LNCaP clone FGC (cell line): ENCODE data around the gene TERB2.
"Not testable (repeated sequence)": the region's sequence is repeated elsewhere in the genome, so short reads cannot be mapped to it uniquely, and the experiment has no call there.

ENCODE experiments used
- DNase-seq: peaks from one replicate; pipeline ENCODE4 v3.0.0-alpha.2; 2011; ENCODE audit warnings: low read depth
- H3K4me3 ChIP-seq: 2 replicates; pipeline ENCODE4 v1.5.1; 2011; ENCODE audit warnings: mild to moderate bottlenecking, low read depth, low read length, control low read depth
- CTCF ChIP-seq: IDR thresholded peaks from 2 replicates; pipeline ENCODE4 v1.5.1; 2012; ENCODE audit warnings: mild to moderate bottlenecking; ENCODE audit not compliant: control insufficient read depth, insufficient read depth; ENCODE audit errors: extremely low read depth

The TERB2 gene

GRCh38 chr15:44971036-44971435 lies 14.5 kb downstream of the TERB2 start:
- TF ChIP-seq CTCF = no peak
- H3K4me3 ChIP-seq = no peak overlapping the region
- no peak for DNase-seq

GRCh38 chr15:44976183-44976582 lies 19.7 kb downstream of the TERB2 start:
- not testable (repeated sequence) for DNase-seq, H3K4me3 ChIP-seq

GRCh38 chr15:44977781-44978180 lies 21.3 kb downstream of the TERB2 start:
- not testable (repeated sequence) for DNase-seq, H3K4me3 ChIP-seq

- not testable (repeated sequence) for DNase-seq, H3K4me3 ChIP-seq
These were observed 23.3 kb downstream of the TERB2 start for GRCh38 chr15:44979617-44980339.

- not testable (repeated sequence) for DNase-seq, H3K4me3 ChIP-seq
These were observed 27.7 kb downstream of the TERB2 start for GRCh38 chr15:44984144-44984543.

- H3K4me3 ChIP-seq, DNase-seq: not testable (repeated sequence)
These were observed 30.0 kb downstream of the TERB2 start for GRCh38 chr15:44986346-44987055.

- DNase-seq, H3K4me3 ChIP-seq: not testable (repeated sequence)
These were observed 31.2 kb downstream of the TERB2 start for GRCh38 chr15:44987711-44988110.

GRCh38 chr15:44988184-44988869 lies 31.8 kb downstream of the TERB2 start:
- not testable (repeated sequence) for DNase-seq

GRCh38 chr15:44988870-44989219 lies 32.4 kb downstream of the TERB2 start:
- not testable (repeated sequence) for DNase-seq, H3K4me3 ChIP-seq

More at GRCh38 chr15:44988184-44988869, 31.8 kb downstream of the TERB2 start:
- not testable (repeated sequence) for H3K4me3 ChIP-seq

- H3K4me3 ChIP-seq, DNase-seq: not testable (repeated sequence)
These were observed 41.1 kb downstream of the TERB2 start for GRCh38 chr15:44997632-44998031.

GRCh38 chr15:44999105-44999504 lies 42.6 kb downstream of the TERB2 start:
- DNase-seq = no peak
- TF ChIP-seq CTCF = no peak
- no peak overlapping the region for H3K4me3 ChIP-seq

GRCh38 chr15:45001180-45001579 lies 44.7 kb downstream of the TERB2 start:
- H3K4me3 ChIP-seq = not testable (repeated sequence)

GRCh38 chr15:45003731-45004410 lies 47.4 kb downstream of the TERB2 start:
- not testable (repeated sequence) for H3K4me3 ChIP-seq, DNase-seq

More at GRCh38 chr15:45001180-45001579, 44.7 kb downstream of the TERB2 start:
- not testable (repeated sequence) for DNase-seq

- not testable (repeated sequence) for H3K4me3 ChIP-seq, DNase-seq
These were observed 48.2 kb downstream of the TERB2 start for GRCh38 chr15:45004590-45005175.
